IPS-18a (cell line): ENCODE data around the gene DOLK.
"Not testable (repeated sequence)": the region's sequence is repeated elsewhere in the genome, so short reads cannot be mapped to it uniquely, and the experiment has no call there.

Source experiments
- H3K27ac ChIP-seq: one replicate; pipeline ENCODE4 v1.5.1; 2013; ENCODE audit warnings: low read length
- H3K27me3 ChIP-seq: one replicate; pipeline ENCODE4 v1.6.1; 2013; ENCODE audit warnings: mild to moderate bottlenecking, low read length; ENCODE audit not compliant: control insufficient read depth, insufficient read depth
- H3K36me3 ChIP-seq: one replicate; pipeline ENCODE4 v1.6.1; 2013; ENCODE audit warnings: low read depth, low read length; ENCODE audit not compliant: control insufficient read depth
- H3K4me1 ChIP-seq: one replicate; pipeline ENCODE4 v1.6.1; 2013; ENCODE audit warnings: low read depth, low read length; ENCODE audit not compliant: control insufficient read depth
- H3K4me3 ChIP-seq: one replicate; pipeline ENCODE4 v1.5.1; 2013; ENCODE audit warnings: low read length
- H3K9ac ChIP-seq: one replicate; pipeline ENCODE4 v1.6.1; 2013; ENCODE audit warnings: mild to moderate bottlenecking, low read length, moderate library complexity
- H3K9me3 ChIP-seq: one replicate; pipeline ENCODE4 v1.6.1; 2013; ENCODE audit warnings: low read depth, low read length; ENCODE audit not compliant: control insufficient read depth

DOLK gene

GRCh38 chr9:128945798-128946501 lies 1.5 kb downstream of the DOLK start:
- H3K27ac ChIP-seq = no peak overlapping the region
- peaks cover 11% of the 10 kb centered on the region for H3K36me3 ChIP-seq
- H3K9ac ChIP-seq = no peak overlapping the region
- H3K4me3 ChIP-seq = peak overlapping the region; percentile 92
- H3K27me3 ChIP-seq = no peaks in the 10 kb centered on the region
- H3K9me3 ChIP-seq = no peaks in the 10 kb centered on the region
- peaks cover 3% of the 10 kb centered on the region for H3K4me1 ChIP-seq

- not testable (repeated sequence) for H3K4me3 ChIP-seq, H3K4me1 ChIP-seq, H3K36me3 ChIP-seq, H3K9me3 ChIP-seq, H3K9ac ChIP-seq, H3K27me3 ChIP-seq, H3K27ac ChIP-seq
Observed at GRCh38 chr9:128944966-128945365, 2.4 kb downstream of the DOLK start.

- Histone ChIP-seq H3K27ac (no peak overlapping the region), H3K9ac (no peak overlapping the region), H3K36me3 (peaks cover 1% of the 10 kb centered on the region), H3K9me3 (no peaks in the 10 kb centered on the region), H3K27me3 (no peaks in the 10 kb centered on the region), H3K4me1 (peaks cover 3% of the 10 kb centered on the region), H3K4me3 (no peak overlapping the region)
Observed at GRCh38 chr9:128943832-128944620, 3.4 kb downstream of the DOLK start.

- H3K9ac ChIP-seq = no peak overlapping the region
Observed at GRCh38 chr9:128940946-128941755, 6.3 kb downstream of the DOLK start.

GRCh38 chr9:128940271-128940921 lies 7.0 kb downstream of the DOLK start:
- H3K27ac ChIP-seq = no peak overlapping the region
- H3K27me3 ChIP-seq = no peaks in the 10 kb centered on the region
- H3K4me1 ChIP-seq = no peaks in the 10 kb centered on the region
- no peak overlapping the region for H3K4me3 ChIP-seq
- H3K9ac ChIP-seq = no peak overlapping the region
- no peaks in the 10 kb centered on the region for H3K36me3 ChIP-seq
- no peaks in the 10 kb centered on the region for H3K9me3 ChIP-seq

More at GRCh38 chr9:128940946-128941755, 6.3 kb downstream of the DOLK start:
- no peak overlapping the region for H3K4me3 ChIP-seq
- H3K9me3 ChIP-seq = no peaks in the 10 kb centered on the region
- H3K36me3 ChIP-seq = no peaks in the 10 kb centered on the region
- H3K4me1 ChIP-seq = no peaks in the 10 kb centered on the region
- no peaks in the 10 kb centered on the region for H3K27me3 ChIP-seq
- H3K27ac ChIP-seq = no peak overlapping the region

GRCh38 chr9:128937310-128938165 lies 9.9 kb downstream of the DOLK start:
- Histone ChIP-seq H3K36me3 (no peaks in the 10 kb centered on the region), H3K4me1 (no peaks in the 10 kb centered on the region), H3K9ac (no peak overlapping the region), H3K9me3 (no peaks in the 10 kb centered on the region), H3K27ac (no peak overlapping the region), H3K4me3 (no peak overlapping the region), H3K27me3 (no peaks in the 10 kb centered on the region)

- Histone ChIP-seq H3K9me3 (no peaks in the 10 kb centered on the region), H3K4me3 (no peak overlapping the region), H3K4me1 (no peaks in the 10 kb centered on the region)
Observed at GRCh38 chr9:128936171-128936865, 11.1 kb downstream of the DOLK start.

GRCh38 chr9:128933731-128934130 lies 13.7 kb downstream of the DOLK start:
- Histone ChIP-seq H3K9ac (no peak overlapping the region), H3K4me3 (no peak overlapping the region), H3K36me3 (no peaks in the 10 kb centered on the region), H3K4me1 (no peaks in the 10 kb centered on the region), H3K27me3 (no peaks in the 10 kb centered on the region), H3K9me3 (no peaks in the 10 kb centered on the region), H3K27ac (no peak overlapping the region)

More at GRCh38 chr9:128936171-128936865, 11.1 kb downstream of the DOLK start:
- no peaks in the 10 kb centered on the region for H3K36me3 ChIP-seq
- H3K27ac ChIP-seq = no peak overlapping the region
- no peaks in the 10 kb centered on the region for H3K27me3 ChIP-seq
- no peak overlapping the region for H3K9ac ChIP-seq

GRCh38 chr9:128929560-128929959 lies 17.8 kb downstream of the DOLK start:
- H3K27ac ChIP-seq = no peak overlapping the region
- no peak overlapping the region for H3K4me3 ChIP-seq
- no peaks in the 10 kb centered on the region for H3K4me1 ChIP-seq
- H3K9ac ChIP-seq = no peak overlapping the region
- H3K9me3 ChIP-seq = no peaks in the 10 kb centered on the region
- H3K36me3 ChIP-seq = no peaks in the 10 kb centered on the region
- H3K27me3 ChIP-seq = no peaks in the 10 kb centered on the region

- Histone ChIP-seq H3K9ac (no peak overlapping the region), H3K4me3 (no peak overlapping the region), H3K4me1 (no peaks in the 10 kb centered on the region), H3K27me3 (no peaks in the 10 kb centered on the region), H3K27ac (no peak overlapping the region), H3K9me3 (no peaks in the 10 kb centered on the region), H3K36me3 (no peaks in the 10 kb centered on the region)
Observed at GRCh38 chr9:128928624-128929023, 18.8 kb downstream of the DOLK start.
